Measurements from ENCODE around the gene CDH23.

Gene CDH23

GRCh38 chr10:71719464-71720201 lies 322.9 kb downstream of the CDH23 start, which contains the start of gene C10orf105:
Gene C10orf105 (minus strand): TSS chr10:71719778. CDS start chr10:71716337, 3,441 bp downstream.
- no peaks in the 10 kb centered on the region for H3K9me3 ChIP-seq
- no peak for DNase-seq
- intact Hi-C loops (cut with DNase I; ENCODE audit: low total_unique reads) = loop anchor here (5.0 kb wide), 1 partner anchor 43 kb away; no protein-coding TSS in a partner anchor
- TF ChIP-seq CTCF (IDR thresholded peaks at IDR 0.05) = no peak
- no peak within 1 kb of the TSS for H3K4me3 ChIP-seq
- H3K36me3 ChIP-seq = no peaks in the 10 kb centered on the region
- peak within 1 kb of the TSS; percentile 53 to 61 for H3K27ac ChIP-seq
- H3K27me3 ChIP-seq = no peaks in the 10 kb centered on the region
- peaks cover 3 to 45% (median 34%) of the 10 kb centered on the region in 4 donors for H3K4me1 ChIP-seq

GRCh38 chr10:71720288-71720687 lies 323.6 kb downstream of the CDH23 start:
- no peaks in the 10 kb centered on the region for H3K27me3 ChIP-seq
- no peak overlapping the region for H3K4me3 ChIP-seq
- no peak for DNase-seq
- peaks cover 3 to 38% (median 28%) of the 10 kb centered on the region in 4 donors for H3K4me1 ChIP-seq
- no peaks in the 10 kb centered on the region for H3K36me3 ChIP-seq
- TF ChIP-seq CTCF (IDR thresholded peaks at IDR 0.05) = no peak
- H3K9me3 ChIP-seq = no peaks in the 10 kb centered on the region
- intact Hi-C loops (cut with DNase I; ENCODE audit: low total_unique reads) = no loop called here
- H3K27ac ChIP-seq = no peak overlapping the region

GRCh38 chr10:71721313-71721712 lies 324.6 kb downstream of the CDH23 start:
- no peaks in the 10 kb centered on the region for H3K9me3 ChIP-seq
- peaks cover 3 to 29% (median 22%) of the 10 kb centered on the region in 4 donors for H3K4me1 ChIP-seq
- intact Hi-C loops (cut with DNase I; ENCODE audit: low total_unique reads) = no loop called here
- no peaks in the 10 kb centered on the region for H3K36me3 ChIP-seq
- no peaks in the 10 kb centered on the region for H3K27me3 ChIP-seq
- no peak for DNase-seq
- no peak overlapping the region for H3K27ac ChIP-seq
- no peak overlapping the region for H3K4me3 ChIP-seq
- TF ChIP-seq CTCF (IDR thresholded peaks at IDR 0.05) = no peak

GRCh38 chr10:71722849-71723248 lies 326.1 kb downstream of the CDH23 start:
- no peak for TF ChIP-seq CTCF (IDR thresholded peaks at IDR 0.05)
- H3K9me3 ChIP-seq = no peaks in the 10 kb centered on the region
- H3K4me3 ChIP-seq = no peak overlapping the region
- H3K4me1 ChIP-seq = peaks cover 0 to 32% (median 23%) of the 10 kb centered on the region in 4 donors
- H3K27ac ChIP-seq = no peak overlapping the region
- DNase-seq = no peak
- no peaks in the 10 kb centered on the region for H3K36me3 ChIP-seq
- intact Hi-C loops (cut with DNase I; ENCODE audit: low total_unique reads) = no loop called here
- H3K27me3 ChIP-seq = no peaks in the 10 kb centered on the region

DNA sequence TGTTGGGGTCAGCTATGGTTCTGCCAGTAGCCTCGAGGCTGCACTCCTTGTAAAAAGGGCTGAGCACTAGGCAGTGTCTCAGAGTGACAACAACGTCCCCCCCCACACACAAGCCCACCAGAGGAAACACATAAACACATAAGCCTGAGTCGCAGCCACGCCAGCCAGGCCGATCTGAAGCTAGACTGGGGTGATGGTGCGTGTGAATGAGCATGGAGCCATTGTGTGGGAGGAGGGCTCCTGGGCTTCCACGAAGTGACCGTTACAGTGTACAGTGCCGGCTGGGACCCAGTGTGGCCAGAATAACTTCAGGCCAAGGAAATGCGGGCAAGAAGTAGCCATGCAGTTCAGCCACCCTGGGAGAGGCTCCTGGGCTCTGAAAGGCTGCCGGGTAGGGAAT lies 326.6 kb downstream of the CDH23 start:
- DNase-seq = no peak
- intact Hi-C loops (cut with DNase I; ENCODE audit: low total_unique reads) = no loop called here
- Histone ChIP-seq H3K27me3 (no peaks in the 10 kb centered on the region), H3K4me1 (peaks cover 0 to 32% (median 23%) of the 10 kb centered on the region in 4 donors), H3K4me3 (no peak overlapping the region), H3K36me3 (no peaks in the 10 kb centered on the region), H3K27ac (no peak overlapping the region), H3K9me3 (no peaks in the 10 kb centered on the region)
- TF ChIP-seq CTCF (IDR thresholded peaks at IDR 0.05) = no peak
